Activated CD8-positive, alpha-beta memory T cell treated with anti-CD3 and anti-CD28 coated beads for 1 hour (primary cell): ENCODE results near the gene IGF2BP1.

Experiments
- DNase-seq, 2 donors: peaks; one replicate each; pipeline ENCODE4 v3.0.0-alpha.2; 2020; ENCODE audit warnings: low read depth in 1 of 2; ENCODE audit errors: extremely low read depth in 1 of 2

The IGF2BP1 gene

GRCh38 chr17:48997103-48997826 lies at the start of gene IGF2BP1:
IGF2BP1 (plus strand) TSS chr17:48997385; CDS start chr17:48997746, 361 bp downstream.
- no peak for DNase-seq

- no peak for DNase-seq
Observed at GRCh38 chr17:48951572-48951971, 45.6 kb upstream of the IGF2BP1 start.

DNA sequence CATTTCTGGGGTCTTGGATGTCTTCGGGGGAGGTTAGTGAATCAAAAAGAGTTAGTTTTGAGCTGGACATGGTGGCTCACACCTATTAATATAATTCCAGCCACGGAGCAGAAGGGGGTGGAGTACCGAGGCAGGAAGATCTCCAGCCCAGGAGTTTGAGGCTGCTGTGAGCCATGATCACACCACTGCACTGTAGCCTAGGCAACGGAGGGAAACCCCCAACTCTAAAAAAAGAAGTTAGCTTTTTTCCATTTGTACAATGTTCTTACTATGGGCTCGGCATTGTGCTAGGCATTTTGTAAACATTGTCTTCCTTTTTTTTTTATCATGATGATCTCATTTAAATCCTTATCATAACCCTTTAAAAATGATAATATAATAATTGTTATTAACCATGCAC lies 44.3 kb upstream of the IGF2BP1 start:
- no peak for DNase-seq

- no peak for DNase-seq
Observed at GRCh38 chr17:48954300-48954755, 42.9 kb upstream of the IGF2BP1 start.

DNA sequence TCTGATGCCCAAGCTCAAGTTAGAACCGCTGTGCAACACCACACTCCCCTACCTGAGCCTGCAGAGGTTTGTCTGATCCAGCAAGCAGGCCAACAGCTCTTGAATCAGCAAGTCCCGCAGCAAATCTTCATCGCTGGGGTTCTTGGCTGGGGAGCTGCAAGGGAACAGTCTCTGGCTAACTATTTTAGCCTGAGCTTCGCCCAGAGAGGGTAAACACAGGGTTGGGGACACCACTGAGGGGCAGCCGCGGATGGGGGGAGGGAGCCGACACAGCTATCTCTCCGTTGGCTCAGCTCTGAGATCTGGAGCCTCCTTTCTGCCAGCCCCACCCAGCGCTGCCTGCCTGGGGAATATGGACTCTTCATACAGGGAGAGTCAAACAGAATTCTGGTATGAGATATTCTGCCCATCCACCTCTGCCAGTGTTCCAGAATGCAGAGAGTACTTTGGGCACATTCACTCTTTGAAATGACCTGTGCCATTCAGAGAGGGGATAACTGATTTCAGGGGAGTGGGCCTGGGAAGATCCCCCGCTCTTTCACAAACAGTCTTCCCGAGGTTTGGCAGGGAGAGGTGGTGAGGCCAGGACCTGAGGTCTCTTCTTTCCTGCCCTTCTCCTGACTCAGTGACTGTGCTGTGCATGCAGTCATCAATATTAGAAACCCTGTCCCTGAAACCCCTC lies 36.2 kb upstream of the IGF2BP1 start:
- DNase-seq: no peak

GRCh38 chr17:48961516-48962233 lies 35.5 kb upstream of the IGF2BP1 start:
- DNase-seq: no peak

- no peak for DNase-seq
Observed at GRCh38 chr17:48970224-48970623, 27.0 kb upstream of the IGF2BP1 start.

GRCh38 chr17:48970865-48971687 lies 26.1 kb upstream of the IGF2BP1 start:
- DNase-seq: no peak

DNA sequence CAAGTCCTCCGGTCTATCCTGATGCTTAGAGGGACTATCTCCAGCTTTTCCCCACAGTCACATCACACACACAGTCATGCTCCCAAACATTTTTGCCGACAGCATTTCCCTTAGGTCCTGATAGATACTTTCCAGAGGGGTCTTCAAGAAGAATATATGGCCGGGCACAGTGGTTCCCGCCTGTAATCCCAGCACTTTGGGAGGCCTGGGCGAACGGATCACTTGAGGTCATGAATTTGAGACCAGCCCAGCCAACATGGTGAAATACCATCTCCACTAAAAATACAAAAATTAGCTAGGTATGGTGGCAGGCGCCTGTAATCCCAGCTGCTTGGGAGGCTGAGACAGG lies 24.5 kb upstream of the IGF2BP1 start:
- no peak for DNase-seq

DNA sequence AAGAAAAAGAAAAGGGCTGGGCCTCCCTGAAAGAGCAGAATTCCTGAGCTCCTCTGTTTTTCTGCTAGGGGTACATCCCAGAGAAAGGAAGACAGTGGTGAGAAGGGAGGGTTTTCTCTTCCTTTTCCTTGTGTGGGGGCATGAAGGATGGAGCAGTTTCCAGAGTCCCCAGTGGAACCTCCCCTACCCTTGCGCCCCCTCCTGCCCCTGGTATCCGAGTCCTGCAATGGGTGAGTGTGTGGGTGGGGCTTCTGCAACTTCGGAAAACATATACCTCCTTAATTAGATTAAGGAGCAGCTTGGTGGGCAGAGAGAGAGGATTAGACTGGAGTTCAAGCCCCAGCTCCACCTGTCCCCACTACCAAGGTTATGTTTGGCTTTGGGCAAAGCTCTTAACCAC lies 23.4 kb upstream of the IGF2BP1 start:
- DNase-seq: no peak

DNA sequence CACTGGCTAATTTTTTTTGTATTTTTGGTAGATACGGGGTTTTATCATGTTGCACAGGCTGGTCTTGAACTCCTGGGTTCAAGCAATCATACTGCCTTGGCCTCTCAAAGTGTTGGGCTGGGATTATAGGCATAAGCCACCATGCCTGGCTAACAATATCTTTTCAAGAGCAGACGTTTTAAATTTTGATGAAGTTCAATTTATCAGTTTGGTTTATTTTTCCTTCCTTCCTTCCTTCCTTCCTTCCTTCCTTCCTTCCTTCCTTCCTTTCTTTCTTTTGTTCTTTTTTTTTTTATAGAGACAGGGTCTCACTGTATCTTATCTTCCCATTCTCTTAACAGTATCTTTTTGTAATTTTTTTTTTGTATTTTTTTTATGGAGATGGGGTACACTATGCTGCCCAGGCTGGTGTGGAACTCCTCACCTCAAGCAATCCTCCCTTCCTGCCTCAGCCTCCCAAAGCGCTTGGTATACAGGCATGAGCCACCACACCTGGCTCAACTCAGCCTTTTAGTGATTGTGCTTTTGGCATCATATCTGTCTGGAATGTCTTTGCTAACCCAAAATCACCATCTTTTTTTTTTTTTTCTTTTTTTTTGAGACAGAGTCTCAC lies 15.2 kb upstream of the IGF2BP1 start:
- no peak for DNase-seq

- no peak for DNase-seq
Observed at GRCh38 chr17:48985436-48986245, 11.5 kb upstream of the IGF2BP1 start.

GRCh38 chr17:48989100-48989499 lies 8.1 kb upstream of the IGF2BP1 start:
- DNase-seq: no peak

- DNase-seq: no peak
Observed at GRCh38 chr17:48990882-48991357, 6.3 kb upstream of the IGF2BP1 start.

DNA sequence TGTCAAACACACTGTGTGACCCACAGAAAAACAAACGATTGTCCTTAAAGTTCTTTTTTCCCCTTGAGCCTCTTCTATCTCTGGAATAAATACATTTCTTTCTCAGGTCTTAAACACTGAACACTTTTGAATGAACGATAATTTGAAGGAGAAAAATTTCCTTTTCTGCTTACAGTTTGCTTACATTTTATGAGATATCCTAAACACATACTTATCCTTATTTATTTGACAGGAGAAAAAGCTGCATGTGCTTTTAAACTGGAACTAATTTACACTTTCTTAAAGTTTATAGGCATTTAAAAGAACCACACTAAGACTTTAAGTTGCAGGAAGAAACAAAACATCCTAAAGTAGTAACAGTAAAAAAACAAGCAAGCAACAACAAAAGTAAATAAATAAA lies 4.7 kb upstream of the IGF2BP1 start:
- no peak for DNase-seq

DNA sequence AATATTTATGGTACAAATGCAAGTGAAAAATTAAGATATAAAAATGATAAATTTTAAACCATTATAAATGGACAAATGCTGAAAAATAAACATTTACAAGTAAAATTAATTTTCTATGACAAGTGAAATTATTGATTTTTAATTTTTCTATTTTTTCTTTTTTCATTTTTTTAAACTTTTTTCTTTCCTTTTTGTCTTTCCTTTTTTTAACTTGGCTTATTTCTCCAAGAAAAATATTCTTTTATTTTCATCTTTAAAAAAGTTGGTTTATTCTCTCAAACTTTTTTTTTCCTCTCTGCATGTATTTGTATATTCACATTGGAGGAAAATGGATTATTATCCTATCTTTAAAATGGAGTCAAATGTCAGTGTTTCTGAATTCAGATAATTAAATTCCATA lies 3.9 kb upstream of the IGF2BP1 start:
- DNase-seq: no peak

- no peak for DNase-seq
Observed at GRCh38 chr17:48993951-48994350, 3.2 kb upstream of the IGF2BP1 start.

GRCh38 chr17:48994549-48995303 lies 2.5 kb upstream of the IGF2BP1 start:
- DNase-seq: no peak
